Chondrocyte (in vitro differentiated cells): ENCODE results near the gene NRP2. TPM values are rescaled to one million over a fixed set of nuclear protein-coding genes. Genes with fewer than 3 reads are reported as not detected.

Experiments
- DNase-seq: peaks from one replicate; pipeline ENCODE4 v3.0.0; 2021; ENCODE audit warnings: mixed read lengths, low spot score
- H3K27ac Mint-ChIP-seq: one replicate; pipeline ENCODE4 v1.8.0; 2021; ENCODE audit warnings: mild to moderate bottlenecking, moderate library complexity, mixed read lengths; ENCODE audit not compliant: unreplicated experiment
- H3K27me3 Mint-ChIP-seq: 2 replicates; pipeline ENCODE4 v1.8.0; 2021; ENCODE audit warnings: low read depth, mixed read lengths
- H3K36me3 Mint-ChIP-seq: 2 replicates; pipeline ENCODE4 v1.8.0; 2021; ENCODE audit warnings: low read depth, mixed read lengths
- H3K4me1 Mint-ChIP-seq: 2 replicates; pipeline ENCODE4 v1.8.0; 2021; ENCODE audit warnings: low read depth, mild to moderate bottlenecking, mixed read lengths
- H3K4me3 Mint-ChIP-seq: one replicate; pipeline ENCODE4 v1.8.0; 2021; ENCODE audit warnings: mild to moderate bottlenecking, moderate library complexity, mixed read lengths; ENCODE audit not compliant: unreplicated experiment
- H3K9me3 Mint-ChIP-seq: 2 replicates; pipeline ENCODE4 v1.8.0; 2021; ENCODE audit warnings: low read depth, mixed read lengths
- total RNA-seq: library from RNA; stranded (reverse); gene quantifications from 3 replicates; pipeline ENCODE4 v1.2.1, GENCODE V29; 2021
- TF ChIP-seq, protein P1 (sequence below): fragments of 200-600 bp; sonication (generic); IDR thresholded peaks from 2 replicates; pipeline ENCODE4 v1.5.0; 2021; ENCODE audit warnings: antibody characterized with exemption, mild to moderate bottlenecking, moderate library complexity

Gene NRP2
- total RNA-seq, 1 donor from 2014 or later, result 34.5 TPM

DNA sequence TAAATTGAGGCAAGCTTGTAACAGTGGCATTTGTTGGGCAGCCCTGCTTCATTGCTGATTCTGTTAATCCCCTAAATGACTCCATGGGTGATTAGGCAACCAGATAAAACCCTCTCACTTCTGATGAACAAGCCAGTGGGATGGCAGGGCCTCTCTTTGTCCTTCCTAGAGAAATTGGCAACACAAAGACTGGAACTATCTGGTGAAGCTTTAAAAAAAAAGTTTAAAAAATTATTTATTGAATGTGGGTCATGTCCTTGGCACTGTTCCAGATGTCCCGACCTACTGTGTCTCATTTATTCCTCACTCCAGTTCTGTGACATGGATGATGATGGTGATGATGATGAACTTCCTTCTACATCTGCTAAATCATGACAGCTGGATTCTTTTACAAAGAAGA lies 30.8 kb downstream of the NRP2 start:
- H3K36me3 Mint-ChIP-seq, result peaks cover 3% of the 10 kb centered on the region
- TF ChIP-seq, protein P1, sequence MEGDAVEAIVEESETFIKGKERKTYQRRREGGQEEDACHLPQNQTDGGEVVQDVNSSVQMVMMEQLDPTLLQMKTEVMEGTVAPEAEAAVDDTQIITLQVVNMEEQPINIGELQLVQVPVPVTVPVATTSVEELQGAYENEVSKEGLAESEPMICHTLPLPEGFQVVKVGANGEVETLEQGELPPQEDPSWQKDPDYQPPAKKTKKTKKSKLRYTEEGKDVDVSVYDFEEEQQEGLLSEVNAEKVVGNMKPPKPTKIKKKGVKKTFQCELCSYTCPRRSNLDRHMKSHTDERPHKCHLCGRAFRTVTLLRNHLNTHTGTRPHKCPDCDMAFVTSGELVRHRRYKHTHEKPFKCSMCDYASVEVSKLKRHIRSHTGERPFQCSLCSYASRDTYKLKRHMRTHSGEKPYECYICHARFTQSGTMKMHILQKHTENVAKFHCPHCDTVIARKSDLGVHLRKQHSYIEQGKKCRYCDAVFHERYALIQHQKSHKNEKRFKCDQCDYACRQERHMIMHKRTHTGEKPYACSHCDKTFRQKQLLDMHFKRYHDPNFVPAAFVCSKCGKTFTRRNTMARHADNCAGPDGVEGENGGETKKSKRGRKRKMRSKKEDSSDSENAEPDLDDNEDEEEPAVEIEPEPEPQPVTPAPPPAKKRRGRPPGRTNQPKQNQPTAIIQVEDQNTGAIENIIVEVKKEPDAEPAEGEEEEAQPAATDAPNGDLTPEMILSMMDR, result no peak
- no peak overlapping the region for H3K27ac Mint-ChIP-seq
- peaks cover 75% of the 10 kb centered on the region for H3K4me1 Mint-ChIP-seq
- DNase-seq, result no peak
- H3K27me3 Mint-ChIP-seq, result no peaks in the 10 kb centered on the region
- H3K4me3 Mint-ChIP-seq, result no peak overlapping the region
- no peaks in the 10 kb centered on the region for H3K9me3 Mint-ChIP-seq

DNA sequence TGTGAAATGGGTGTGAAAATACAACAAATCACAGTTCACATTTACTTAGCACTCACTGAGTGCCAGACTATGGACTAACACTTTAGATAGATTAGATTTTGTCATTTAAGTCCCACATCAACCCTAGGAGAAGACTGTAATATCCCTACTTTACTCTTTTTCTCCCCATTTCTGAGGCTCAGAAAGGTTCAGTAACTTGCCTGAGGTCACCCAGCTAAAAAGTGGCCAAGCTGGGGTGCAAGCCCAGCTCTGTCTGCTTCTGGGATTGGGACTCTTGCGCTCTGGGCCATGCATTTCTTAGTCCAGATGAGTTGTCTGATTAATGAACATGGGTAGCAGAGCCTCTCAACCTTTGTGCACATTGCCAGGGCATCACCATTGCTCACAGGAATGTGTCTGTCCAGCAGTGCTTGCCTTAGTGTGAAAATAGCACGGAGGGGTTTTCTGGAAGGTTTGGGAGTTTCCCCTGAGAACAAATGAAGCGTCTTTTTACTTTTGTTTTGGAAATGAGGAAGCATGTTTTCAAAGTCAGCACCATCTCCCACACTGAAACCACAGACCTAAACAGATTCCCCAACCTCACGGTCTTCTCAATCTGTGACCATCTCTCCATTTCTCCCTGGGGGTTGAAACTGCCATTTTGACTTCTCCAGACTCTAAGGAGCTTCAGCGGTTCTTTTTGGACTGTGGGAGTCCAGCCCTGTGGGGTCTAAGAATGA lies 31.9 kb downstream of the NRP2 start:
- TF ChIP-seq, protein P1, result no peak
- H3K27me3 Mint-ChIP-seq, result no peaks in the 10 kb centered on the region
- H3K27ac Mint-ChIP-seq, result peak overlapping the region; percentile 37
- no peak for DNase-seq
- H3K9me3 Mint-ChIP-seq, result no peaks in the 10 kb centered on the region
- H3K4me3 Mint-ChIP-seq, result no peak overlapping the region
- peaks cover 76% of the 10 kb centered on the region for H3K4me1 Mint-ChIP-seq
- peaks cover 9% of the 10 kb centered on the region for H3K36me3 Mint-ChIP-seq

DNA sequence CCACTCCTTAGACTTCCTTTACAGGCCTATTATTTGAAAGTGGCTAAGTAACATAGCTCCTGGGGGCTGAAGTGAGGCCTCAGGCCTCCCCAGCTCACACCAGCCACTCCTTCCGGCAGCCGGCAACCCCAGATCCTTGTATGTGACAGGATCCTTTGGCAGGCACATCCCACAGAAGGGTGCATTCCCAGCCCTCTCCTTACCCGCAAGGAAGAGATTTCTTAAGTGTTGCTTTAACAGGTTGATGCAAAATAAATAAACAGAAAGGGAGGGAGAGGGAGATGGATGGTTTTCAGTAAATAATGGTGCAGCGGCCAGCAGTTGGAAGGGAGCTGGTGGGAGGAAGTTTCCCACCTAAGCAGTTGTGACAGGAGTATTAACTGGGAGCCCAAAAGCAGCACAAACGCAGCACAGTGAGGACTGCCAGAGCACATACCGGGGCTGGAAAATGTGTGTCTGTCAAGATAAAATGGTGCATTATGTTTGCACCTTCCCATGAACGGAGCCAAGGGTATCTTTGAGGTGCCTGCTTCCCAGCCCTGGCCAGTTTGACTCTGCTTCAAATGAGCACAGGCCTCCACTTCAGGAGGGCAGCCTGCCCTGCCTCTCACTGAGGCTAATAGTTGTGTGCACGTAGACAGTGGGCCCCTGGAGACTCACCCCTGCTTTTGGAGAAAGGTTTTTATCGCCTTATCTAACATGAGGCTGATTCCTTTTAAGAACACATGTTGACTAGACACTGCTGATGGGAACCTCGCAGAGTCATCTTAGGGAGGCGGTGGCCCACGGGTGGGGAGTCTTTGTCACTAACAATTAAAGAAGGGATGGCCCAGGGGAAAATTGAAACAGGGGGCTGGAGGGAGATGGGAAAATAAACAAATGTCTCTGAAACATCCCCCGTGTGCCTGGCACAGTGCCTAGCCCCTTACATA lies 32.8 kb downstream of the NRP2 start:
- Mint-ChIP-seq H3K27me3 (no peaks in the 10 kb centered on the region), H3K4me3 (no peak overlapping the region), H3K9me3 (no peaks in the 10 kb centered on the region), H3K4me1 (peaks cover 77% of the 10 kb centered on the region), H3K27ac (peak overlapping the region; percentile 37), H3K36me3 (peaks cover 9% of the 10 kb centered on the region)
- DNase-seq, result no peak
- TF ChIP-seq, protein P1, result no peak

DNA sequence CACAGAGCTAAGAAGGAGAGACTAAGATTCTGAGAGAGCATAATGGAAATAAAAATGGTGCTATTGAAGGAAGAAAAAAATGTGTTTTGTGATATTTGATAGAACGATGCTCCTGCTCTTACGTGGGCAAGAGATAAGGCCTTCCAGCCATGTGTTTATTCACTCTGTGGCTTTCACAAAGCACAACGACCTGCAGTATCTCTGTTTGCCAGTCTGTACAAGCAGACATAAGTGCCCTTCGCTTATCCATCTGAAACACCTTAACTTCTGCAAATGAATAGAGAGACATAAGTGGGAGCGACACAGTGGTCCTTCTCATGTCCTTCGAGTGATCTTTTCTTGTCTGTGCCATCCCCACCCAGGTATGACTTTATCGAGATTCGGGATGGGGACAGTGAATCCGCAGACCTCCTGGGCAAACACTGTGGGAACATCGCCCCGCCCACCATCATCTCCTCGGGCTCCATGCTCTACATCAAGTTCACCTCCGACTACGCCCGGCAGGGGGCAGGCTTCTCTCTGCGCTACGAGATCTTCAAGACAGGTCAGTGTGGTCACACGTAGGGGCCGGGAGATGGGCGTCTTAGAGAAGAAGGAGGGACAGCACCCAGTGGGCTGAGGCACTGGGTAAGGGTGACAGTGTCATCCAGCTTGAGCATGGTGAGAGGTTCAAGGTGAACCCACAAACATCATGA lies 33.7 kb downstream of the NRP2 start:
- Mint-ChIP-seq H3K27ac (peak overlapping the region; percentile 59), H3K4me3 (no peak overlapping the region)
- TF ChIP-seq, protein P1, result no peak

More for the DNA sequence above, 33.7 kb downstream of the NRP2 start:
- peaks cover 76% of the 10 kb centered on the region for H3K4me1 Mint-ChIP-seq
- DNase-seq, result no peak
- H3K9me3 Mint-ChIP-seq, result no peaks in the 10 kb centered on the region
- H3K27me3 Mint-ChIP-seq, result no peaks in the 10 kb centered on the region
- peaks cover 8% of the 10 kb centered on the region for H3K36me3 Mint-ChIP-seq
